ENCODE measurements around the gene IGF2R.
"Not testable (repeated sequence)": the region's sequence is repeated elsewhere in the genome, so short reads cannot be mapped to it uniquely, and the experiment has no call there.

DNA sequence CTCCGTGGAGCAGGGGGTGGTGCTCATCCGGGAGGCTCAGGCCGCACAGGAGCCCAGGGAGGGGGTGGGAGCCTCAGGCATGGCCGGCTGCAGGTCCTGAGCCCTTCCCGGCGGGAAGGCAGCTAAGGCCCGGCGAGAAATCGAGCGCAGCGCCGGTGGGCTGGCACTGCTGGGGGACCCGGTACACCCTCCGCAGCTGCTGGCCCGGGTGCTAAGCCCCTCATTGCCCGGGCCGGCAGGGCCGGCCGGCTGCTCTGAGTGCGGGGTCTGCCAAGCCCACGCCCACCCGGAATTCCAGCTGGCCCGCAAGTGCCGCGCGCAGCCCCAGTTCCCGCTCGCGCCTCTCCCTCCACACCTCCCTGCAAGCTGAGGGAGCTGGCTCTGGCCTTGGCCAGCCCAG is 145.7 kb downstream of the IGF2R start:
- TF ChIP-seq CTBP1 (IDR thresholded peaks at IDR 0.05; ENCODE audit: borderline replicate concordance); BHLHE40 (IDR thresholded peaks at IDR 0.05; ENCODE audit: borderline replicate concordance); ELF4 (IDR thresholded peaks at IDR 0.05); SUZ12 (IDR thresholded peaks at IDR 0.05); FOXK2 (IDR thresholded peaks at IDR 0.05); SP1 (IDR thresholded peaks at IDR 0.05): not testable (repeated sequence)

Data from HEK293T (cell line).